AG04449 (cell line): ENCODE data around the gene PRKG1.

ENCODE experiments used
- CTCF ChIA-PET: fragments of 350-600 bp; formaldehyde crosslinking; extraction: SDS; loops from one replicate; lab custom pipeline; 2021; ENCODE audit warnings: antibody characterized with exemption; lab: Yijun Ruan, JAX
- POLR2A ChIA-PET: fragments of 400-600, 350-600 bp; formaldehyde crosslinking; extraction: SDS; loops from one replicate; lab custom pipeline; 2020; ENCODE audit warnings: antibody characterized with exemption, inconsistent platforms; lab: Yijun Ruan, JAX
- DNase-seq: peaks from one replicate; pipeline ENCODE4 v3.0.0-alpha.2; 2010; ENCODE audit warnings: low read depth, low spot score
- H3K4me3 ChIP-seq: 2 replicates; pipeline ENCODE4 v1.5.1; 2011; ENCODE audit warnings: low read depth, mild to moderate bottlenecking, control low read depth, low read length
- TF ChIP-seq, protein P1 (sequence below): IDR thresholded peaks from one replicate; pipeline ENCODE4 v1.5.1; 2011; ENCODE audit warnings: mild to moderate bottlenecking, moderate library complexity, low read length, control low read depth, inconsistent platforms; ENCODE audit not compliant: insufficient read depth; ENCODE audit errors: missing control alignments

PRKG1 gene

DNA sequence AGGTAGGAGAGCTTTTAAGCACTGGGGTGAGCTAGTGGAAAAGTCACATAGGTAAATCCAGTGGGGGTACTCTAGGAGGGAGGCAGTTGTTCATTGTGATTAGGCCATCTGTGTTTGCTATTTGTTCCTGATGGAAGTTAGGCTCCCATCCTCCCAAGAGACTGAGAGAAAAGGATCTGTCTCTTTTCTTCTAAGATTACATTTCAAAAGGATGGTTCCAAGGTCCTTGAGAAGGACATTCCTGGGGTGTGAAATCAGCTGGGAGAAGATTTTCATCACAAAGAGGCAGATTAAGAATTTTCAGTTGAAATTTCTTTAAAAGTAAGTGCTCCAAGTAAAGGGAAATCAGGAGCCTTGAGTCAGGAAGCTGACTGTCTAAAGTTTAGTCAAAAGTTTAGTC lies 835.9 kb downstream of the PRKG1 start:
- POLR2A ChIA-PET, result no interaction called here

DNA sequence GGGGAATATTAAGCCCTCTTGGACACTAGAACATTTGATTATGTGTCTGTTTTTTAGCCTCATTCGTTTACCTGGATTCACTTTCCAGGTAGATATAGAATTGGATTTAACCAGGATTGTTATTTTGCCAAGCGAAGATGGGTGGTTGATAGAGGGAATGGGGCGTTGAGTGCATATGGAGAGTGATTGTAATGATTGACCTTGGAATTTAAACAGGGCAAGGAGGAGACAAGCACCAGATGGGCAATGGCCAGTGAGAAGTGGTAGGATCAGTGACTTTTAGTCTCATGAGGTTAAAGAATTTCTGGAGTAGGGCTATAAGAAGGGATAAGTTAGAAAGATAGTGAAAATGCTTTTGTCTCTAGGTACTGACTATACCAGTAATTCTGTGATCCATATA lies 836.3 kb downstream of the PRKG1 start:
- CTCF ChIA-PET, result no interaction called here
- TF ChIP-seq, protein P1, sequence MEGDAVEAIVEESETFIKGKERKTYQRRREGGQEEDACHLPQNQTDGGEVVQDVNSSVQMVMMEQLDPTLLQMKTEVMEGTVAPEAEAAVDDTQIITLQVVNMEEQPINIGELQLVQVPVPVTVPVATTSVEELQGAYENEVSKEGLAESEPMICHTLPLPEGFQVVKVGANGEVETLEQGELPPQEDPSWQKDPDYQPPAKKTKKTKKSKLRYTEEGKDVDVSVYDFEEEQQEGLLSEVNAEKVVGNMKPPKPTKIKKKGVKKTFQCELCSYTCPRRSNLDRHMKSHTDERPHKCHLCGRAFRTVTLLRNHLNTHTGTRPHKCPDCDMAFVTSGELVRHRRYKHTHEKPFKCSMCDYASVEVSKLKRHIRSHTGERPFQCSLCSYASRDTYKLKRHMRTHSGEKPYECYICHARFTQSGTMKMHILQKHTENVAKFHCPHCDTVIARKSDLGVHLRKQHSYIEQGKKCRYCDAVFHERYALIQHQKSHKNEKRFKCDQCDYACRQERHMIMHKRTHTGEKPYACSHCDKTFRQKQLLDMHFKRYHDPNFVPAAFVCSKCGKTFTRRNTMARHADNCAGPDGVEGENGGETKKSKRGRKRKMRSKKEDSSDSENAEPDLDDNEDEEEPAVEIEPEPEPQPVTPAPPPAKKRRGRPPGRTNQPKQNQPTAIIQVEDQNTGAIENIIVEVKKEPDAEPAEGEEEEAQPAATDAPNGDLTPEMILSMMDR, result no peak
- H3K4me3 ChIP-seq, result no peak overlapping the region
- POLR2A ChIA-PET, result no interaction called here
- DNase-seq, result no peak

More for the DNA sequence above, 835.9 kb downstream of the PRKG1 start:
- no peak for DNase-seq
- CTCF ChIA-PET, result no interaction called here
- no peak overlapping the region for H3K4me3 ChIP-seq
- TF ChIP-seq, protein P1, result no peak

- no peak for DNase-seq
- TF ChIP-seq, protein P1, result no peak
- CTCF ChIA-PET, result no interaction called here
- POLR2A ChIA-PET, result no interaction called here
- no peak overlapping the region for H3K4me3 ChIP-seq
Observed at GRCh38 chr10:51911723-51912122, 837.4 kb downstream of the PRKG1 start.

GRCh38 chr10:51915031-51915542 lies 840.8 kb downstream of the PRKG1 start:
- POLR2A ChIA-PET, result no interaction called here
- DNase-seq, result no peak

GRCh38 chr10:51918440-51918839 lies 844.2 kb downstream of the PRKG1 start:
- TF ChIP-seq, protein P1, result no peak
- no peak for DNase-seq
- H3K4me3 ChIP-seq, result no peak overlapping the region
- ChIA-PET POLR2A (no interaction called here), CTCF (no interaction called here)

More at GRCh38 chr10:51915031-51915542, 840.8 kb downstream of the PRKG1 start:
- H3K4me3 ChIP-seq, result no peak overlapping the region
- TF ChIP-seq, protein P1, result no peak
- CTCF ChIA-PET, result no interaction called here

- no peak for DNase-seq
- ChIA-PET POLR2A (no interaction called here), CTCF (no interaction called here)
- H3K4me3 ChIP-seq, result no peak overlapping the region
- TF ChIP-seq, protein P1, result no peak
Observed at GRCh38 chr10:51918884-51919325, 844.6 kb downstream of the PRKG1 start.
